G401 (cell line): ENCODE measurements around the gene CTBP1. TPM values are rescaled to one million over a fixed set of nuclear protein-coding genes. Genes with fewer than 3 reads are reported as not detected.

Source experiments
- DNase-seq: peaks from one replicate; pipeline ENCODE4 v3.0.0-alpha.2; 2015; ENCODE audit warnings: low spot score
- in situ Hi-C: cut with HindIII; loops from 2 replicates; pipeline ENCODE4 v1.10.0; 2016; ENCODE audit warnings: low sequenced_read_pairs, mixed read lengths
- total RNA-seq: library from RNA; depleted of rRNA; stranded (reverse); fragments of >200 nt; shearing (Covaris generic); gene quantifications from 2 replicates; pipeline ENCODE4 v1.2.3, GENCODE V29; 2014

CTBP1 gene
- total RNA-seq, 1 experiment from 2014 or later: 287 TPM

DNA sequence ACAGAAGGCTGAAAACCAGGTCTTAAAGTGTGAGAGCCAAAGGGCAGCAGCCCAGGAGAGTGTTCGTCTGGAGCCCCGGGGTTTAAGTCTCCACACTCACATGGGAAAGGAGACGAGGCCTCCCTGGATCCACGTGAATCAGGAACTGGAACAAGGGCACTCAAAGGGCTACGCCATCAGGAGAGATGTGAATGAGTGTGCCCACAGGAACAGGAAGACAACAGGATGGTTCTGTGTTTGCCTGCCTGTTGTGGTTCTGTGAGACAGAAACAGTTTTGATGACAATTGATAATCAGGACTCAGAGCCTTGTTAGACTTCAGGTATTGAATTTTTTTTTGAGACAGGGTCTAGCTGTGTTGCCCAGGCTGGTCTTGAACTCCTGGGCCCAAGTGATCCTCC, 4.9 kb upstream of the CTBP1 start:
- no peak for DNase-seq
- in situ Hi-C loops: no loop called here

DNA sequence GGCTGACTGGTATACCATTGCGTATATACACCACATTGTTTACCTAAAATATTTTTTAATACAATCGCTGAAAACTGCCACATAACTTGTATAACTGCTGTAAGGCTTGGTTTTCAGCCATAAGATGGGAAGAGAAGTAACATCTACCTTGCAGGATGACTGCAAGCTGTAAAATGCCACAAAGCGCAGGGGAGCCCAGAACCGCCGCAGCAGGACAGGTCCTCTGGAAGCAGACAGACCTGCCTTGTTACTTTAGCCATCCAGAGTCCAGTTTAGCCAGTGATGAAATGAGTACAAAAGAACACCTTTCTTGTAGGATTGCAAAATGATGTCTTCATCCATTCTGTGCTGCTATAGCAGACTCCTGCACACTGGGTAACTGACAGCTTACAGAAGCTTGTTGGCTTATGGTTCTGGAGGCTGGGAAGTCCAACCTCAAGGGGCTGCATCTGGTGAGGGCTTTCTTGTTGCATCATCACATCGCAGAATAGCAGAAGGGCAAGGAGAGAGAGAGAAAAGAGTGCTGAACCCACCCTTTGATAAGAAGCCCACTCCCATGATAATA, 4.1 kb upstream of the CTBP1 start:
- DNase-seq: no peak
- in situ Hi-C loops: no loop called here

GRCh38 chr4:1251773-1252066, 2.8 kb upstream of the CTBP1 start:
- DNase-seq: no peak
- in situ Hi-C loops: no loop called here

GRCh38 chr4:1250921-1251772, 2.2 kb upstream of the CTBP1 start:
- in situ Hi-C loops: no loop called here
- peak; percentile 67 for DNase-seq

GRCh38 chr4:1250527-1250812, 1.5 kb upstream of the CTBP1 start:
- in situ Hi-C loops: no loop called here

GRCh38 chr4:1249731-1250526, 999 bp upstream of the CTBP1 start:
- DNase-seq: peak; percentile 46
- in situ Hi-C loops: no loop called here

More at GRCh38 chr4:1250527-1250812, 1.5 kb upstream of the CTBP1 start:
- DNase-seq: no peak

GRCh38 chr4:1249148-1249730, 309 bp upstream of the CTBP1 start:
- in situ Hi-C loops: no loop called here
- DNase-seq: peak; percentile 85

DNA sequence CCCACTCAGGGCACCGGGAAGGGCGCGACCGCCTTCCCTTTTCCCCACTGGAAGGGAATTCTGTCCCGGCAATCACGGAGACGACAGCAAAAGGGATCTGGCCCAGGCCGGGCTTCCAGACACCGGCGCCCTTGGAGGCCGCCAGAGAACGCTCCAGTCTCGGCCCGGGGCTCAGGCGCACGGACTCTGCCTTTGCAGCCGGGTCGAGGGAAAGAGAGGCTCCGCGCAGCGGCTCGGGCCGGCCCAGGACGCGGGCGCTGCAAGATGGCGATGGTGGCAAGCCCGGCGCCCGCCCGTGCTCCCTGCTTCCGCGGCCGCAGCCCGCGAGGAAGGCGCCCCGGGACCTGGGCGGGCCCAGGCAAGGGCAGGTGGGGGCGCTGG, 1.1 kb downstream of the CTBP1 start:
- no peak for DNase-seq
- in situ Hi-C loops: no loop called here

GRCh38 chr4:1246901-1247863, 1.7 kb downstream of the CTBP1 start:
- in situ Hi-C loops: no loop called here
- no peak for DNase-seq

GRCh38 chr4:1246111-1246881, 2.6 kb downstream of the CTBP1 start:
- DNase-seq: peak; percentile 63
- in situ Hi-C loops: no loop called here

DNA sequence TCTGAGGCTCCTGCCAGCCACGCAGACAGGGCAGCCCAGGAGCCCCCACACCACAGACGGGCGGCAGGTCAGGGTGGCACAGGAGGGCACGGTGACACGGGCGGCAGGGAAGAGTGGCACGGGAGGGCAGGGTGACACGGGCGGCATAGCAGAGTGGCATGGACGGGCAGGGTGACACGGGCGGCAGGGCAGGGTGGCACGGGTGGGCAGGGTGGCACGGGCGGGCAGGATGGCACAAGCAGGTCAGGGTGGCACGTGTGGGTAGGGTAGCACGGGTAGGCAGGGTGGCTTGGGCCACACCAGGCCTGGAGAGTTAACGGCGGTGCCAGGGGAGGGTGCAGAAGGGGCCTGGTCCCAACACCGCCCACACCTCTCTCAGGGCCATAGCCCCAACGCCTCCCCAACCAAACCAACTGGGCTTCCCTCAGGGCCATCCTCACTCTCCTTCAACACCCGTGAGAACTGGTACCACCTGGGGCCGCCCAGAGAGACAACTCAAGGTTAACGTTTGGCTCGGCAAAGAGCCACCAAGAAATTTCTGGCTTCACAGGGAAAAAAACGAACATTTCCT, 3.4 kb downstream of the CTBP1 start:
- in situ Hi-C loops: no loop called here
- DNase-seq: no peak

DNA sequence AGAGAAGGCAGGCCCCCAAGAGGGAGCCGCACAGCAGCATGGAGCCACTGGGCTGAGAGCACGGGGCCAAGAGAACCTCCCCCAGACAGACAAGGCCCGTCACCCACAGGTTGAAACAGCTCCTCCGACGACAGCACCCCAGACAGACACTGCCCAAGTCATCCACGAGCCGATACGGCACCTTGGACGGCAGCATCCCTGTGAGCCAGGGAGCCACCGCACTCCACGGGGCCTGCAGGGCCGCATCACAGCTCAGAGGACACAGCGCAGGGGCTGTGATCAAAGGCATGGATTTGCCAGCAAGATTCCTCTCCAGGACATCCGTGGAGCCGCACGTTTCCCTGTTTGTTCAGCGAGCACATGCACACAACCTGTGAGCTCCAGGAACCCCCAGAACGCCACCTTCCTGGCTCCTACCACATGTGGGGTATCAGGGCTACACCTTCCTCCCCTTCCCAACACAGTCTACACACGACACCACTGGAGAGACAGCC, 3.9 kb downstream of the CTBP1 start:
- in situ Hi-C loops: loop anchor here (5.0 kb wide), 1 partner anchor 73 kb away; the partner anchor contains the start of gene SPON2
- peak; percentile 21 for DNase-seq

DNA sequence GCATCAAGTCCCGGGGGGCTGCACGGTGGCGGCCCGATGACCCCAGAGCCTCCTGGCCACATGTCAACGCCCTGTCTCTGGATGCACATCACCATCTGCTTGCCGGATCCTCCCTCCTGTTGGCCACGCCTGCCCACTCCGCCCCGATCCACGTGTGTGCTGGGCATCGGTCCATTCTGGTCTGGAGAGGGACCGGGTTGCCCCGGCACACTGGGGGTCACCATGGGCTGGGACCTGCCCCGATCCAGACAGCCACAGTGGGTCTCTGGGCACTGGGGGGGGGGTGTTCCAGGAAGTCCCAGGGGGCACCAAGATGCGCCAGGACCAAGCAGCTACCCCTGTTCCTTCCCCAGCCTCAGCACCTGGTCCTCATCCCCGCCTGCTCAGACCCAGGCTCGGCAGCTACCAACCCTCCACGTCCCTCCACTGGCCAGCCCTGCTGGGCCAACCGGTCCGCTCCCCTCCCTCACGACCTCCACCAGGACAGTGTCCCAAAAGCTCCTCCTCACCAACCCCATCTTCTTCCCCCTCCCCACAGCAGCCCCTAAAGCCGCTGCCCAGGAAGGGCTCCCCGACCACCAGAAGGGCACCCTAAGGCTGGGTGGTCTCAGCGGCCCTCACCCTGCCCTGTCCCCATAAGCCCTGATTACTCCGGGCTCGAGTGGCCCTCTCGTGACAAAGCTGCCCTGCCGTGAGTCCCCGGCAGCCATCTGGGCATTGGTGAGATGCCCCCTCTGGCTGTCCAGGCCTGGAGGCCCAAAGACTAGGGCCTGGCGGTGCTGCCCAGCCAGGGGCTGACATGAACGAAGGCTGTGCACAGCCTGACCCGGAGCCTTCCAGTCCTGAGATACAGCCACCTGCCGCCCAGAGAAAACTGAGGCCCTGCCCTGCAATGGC, 4.6 kb downstream of the CTBP1 start:
- in situ Hi-C loops: loop anchor here (5.0 kb wide), 1 partner anchor 72 kb away; the partner anchor contains the start of gene SPON2
- DNase-seq: peak; percentile 29

GRCh38 chr4:1243451-1244080, 5.4 kb downstream of the CTBP1 start:
- in situ Hi-C loops: loop anchor here (5.0 kb wide), 1 partner anchor 71 kb away; the partner anchor contains the start of gene SPON2
- peak; percentile 21 for DNase-seq

DNA sequence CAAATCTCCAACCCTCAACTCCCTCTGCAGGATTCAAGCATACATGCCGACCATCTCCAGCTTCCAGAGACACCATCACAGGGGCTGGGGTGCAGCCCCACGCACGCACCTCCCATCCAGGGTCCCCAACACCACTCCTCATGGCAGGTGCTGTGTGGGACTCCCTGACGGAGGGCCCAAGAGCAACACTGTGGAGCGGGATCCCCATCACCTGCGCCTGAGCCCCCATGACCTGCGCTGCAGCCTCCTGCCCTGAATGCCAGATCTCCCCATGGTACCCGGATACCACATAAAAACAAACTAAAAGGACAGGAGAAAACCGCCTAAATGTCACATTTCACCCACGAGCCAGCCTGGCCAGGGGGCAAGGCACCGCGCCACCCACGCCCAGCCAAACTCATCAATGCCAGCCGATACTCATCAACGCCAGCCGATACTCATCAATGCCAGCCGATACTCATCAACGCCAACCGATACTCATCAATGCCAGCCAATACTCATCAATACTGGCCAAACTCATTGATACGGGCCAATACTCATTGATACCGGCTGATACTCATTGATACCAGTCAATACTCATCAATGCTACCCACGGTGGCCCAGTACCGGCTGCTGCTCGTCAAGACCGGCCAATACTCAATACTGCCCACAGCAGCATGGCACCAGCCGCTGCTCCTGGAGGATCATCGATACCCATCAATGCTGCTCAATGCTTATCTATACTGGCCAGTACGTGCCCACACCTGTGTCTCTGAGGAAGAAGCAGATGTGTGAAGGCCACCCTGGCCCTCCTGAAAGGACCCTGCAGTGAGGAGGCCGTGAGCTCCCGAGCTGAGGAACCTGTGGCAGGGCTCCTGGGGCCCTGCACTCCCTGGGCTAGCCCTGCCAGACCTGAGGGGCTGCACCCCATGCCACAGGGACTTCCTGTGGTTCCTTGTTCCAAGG, 6.2 kb downstream of the CTBP1 start:
- in situ Hi-C loops: loop anchor here (5.0 kb wide), 1 partner anchor 70 kb away; the partner anchor contains the start of gene SPON2

More for the DNA sequence above, 6.2 kb downstream of the CTBP1 start:
- no peak for DNase-seq
